Karpas-422 (cell line): Measurements from ENCODE around the gene PKNOX2. TPM values are rescaled to one million over a fixed set of nuclear protein-coding genes. Genes with fewer than 3 reads are reported as not detected.

Experiments used
- DNase-seq: peaks from one replicate; pipeline ENCODE4 v3.0.0-alpha.2; 2015
- H2AFZ ChIP-seq: fragments of 200-600 bp; sonication (generic); 2 replicates; pipeline ENCODE4 v1.6.1; 2014; ENCODE audit warnings: antibody characterized with exemption, low read length, mixed read lengths
- H3K27ac ChIP-seq: fragments of 200-600 bp; sonication (generic); 2 replicates; pipeline ENCODE4 v1.5.1; 2014; ENCODE audit warnings: mild to moderate bottlenecking, low read length, moderate library complexity
- H3K27me3 ChIP-seq: fragments of 200-600 bp; sonication (generic); 2 replicates; pipeline ENCODE4 v1.6.1; 2014; ENCODE audit warnings: low read length, mixed read lengths
- H3K36me3 ChIP-seq: fragments of 200-600 bp; sonication (generic); 2 replicates; pipeline ENCODE4 v1.6.1; 2014; ENCODE audit warnings: low read length, mixed read lengths; ENCODE audit not compliant: insufficient read depth
- H3K4me1 ChIP-seq: fragments of 200-600 bp; sonication (generic); 2 replicates; pipeline ENCODE4 v1.6.1; 2014; ENCODE audit warnings: mild to moderate bottlenecking, low read length, mixed read lengths
- H3K4me2 ChIP-seq: fragments of 200-600 bp; sonication (generic); 2 replicates; pipeline ENCODE4 v1.6.1; 2014; ENCODE audit warnings: low read length, low read depth, mild to moderate bottlenecking; ENCODE audit not compliant: poor library complexity, severe bottlenecking
- H3K4me3 ChIP-seq: fragments of 200-600 bp; sonication (generic); 2 replicates; pipeline ENCODE4 v1.5.1; 2014; ENCODE audit warnings: mild to moderate bottlenecking, antibody characterized with exemption, low read length, mixed read lengths
- H3K79me2 ChIP-seq: fragments of 200-600 bp; sonication (generic); 2 replicates; pipeline ENCODE4 v1.6.1; 2014; ENCODE audit warnings: mild to moderate bottlenecking, low read length, mixed read lengths
- H3K9ac ChIP-seq: fragments of 200-600 bp; sonication (generic); 2 replicates; pipeline ENCODE4 v1.6.0; 2014; ENCODE audit warnings: low read length
- H3K9me2 ChIP-seq: fragments of 200-600 bp; sonication (generic), shearing (Covaris generic); replicated peaks from 2 replicates; pipeline ENCODE4 v1.6.0; 2014; ENCODE audit warnings: mild to moderate bottlenecking, low read length, moderate library complexity; ENCODE audit not compliant: insufficient read depth
- H3K9me3 ChIP-seq: fragments of 300-700, 200-600 bp; sonication (generic); 2 replicates; pipeline ENCODE4 v1.6.1; 2014; ENCODE audit warnings: low read length, mixed read lengths
- H4K20me1 ChIP-seq: fragments of 200-600 bp; sonication (generic); 2 replicates; pipeline ENCODE4 v1.6.1; 2014; ENCODE audit warnings: mild to moderate bottlenecking, antibody characterized with exemption, low read length, low read depth; ENCODE audit not compliant: insufficient read depth
- total RNA-seq: library from RNA; depleted of rRNA; stranded (reverse); fragments of >200 nt; shearing (Covaris generic); gene quantifications from 2 replicates; pipeline ENCODE4 v1.2.3, GENCODE V29; 2014; ENCODE audit warnings: low replicate concordance

PKNOX2 gene
- total RNA-seq, 1 experiment from 2014 or later = 1.5 TPM

DNA sequence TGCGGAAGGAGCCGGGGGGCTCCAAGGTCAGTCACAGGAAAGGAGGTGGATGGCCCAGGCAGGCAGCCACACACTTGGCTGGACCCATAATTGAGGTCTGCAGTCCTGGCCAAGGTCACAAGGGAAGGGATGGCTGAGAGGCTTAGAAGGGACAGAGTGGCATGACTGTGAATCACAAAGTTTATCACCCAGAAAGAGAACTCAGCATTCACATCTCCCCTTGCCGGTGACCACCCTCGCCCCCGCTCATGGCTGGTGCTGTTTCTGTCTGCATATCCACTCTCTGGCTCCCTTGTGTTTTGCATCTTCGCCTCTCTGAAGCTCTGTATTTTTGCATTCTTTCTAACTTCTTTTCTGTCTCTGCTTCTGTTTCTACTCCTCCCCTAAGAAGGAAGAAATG, 214.0 kb downstream of the PKNOX2 start:
- no peaks in the 10 kb centered on the region for H4K20me1 ChIP-seq
- no peak for DNase-seq
- no peak overlapping the region for H2AFZ ChIP-seq
- no peaks in the 10 kb centered on the region for H3K36me3 ChIP-seq
- H3K4me3 ChIP-seq = no peak overlapping the region
- peaks cover 78% of the 10 kb centered on the region for H3K4me1 ChIP-seq
- H3K9me2 ChIP-seq = no peaks in the 10 kb centered on the region
- H3K9ac ChIP-seq = peak overlapping the region; percentile 56
- H3K79me2 ChIP-seq = no peaks in the 10 kb centered on the region
- H3K4me2 ChIP-seq = no peak overlapping the region
- H3K27me3 ChIP-seq = no peaks in the 10 kb centered on the region
- no peaks in the 10 kb centered on the region for H3K9me3 ChIP-seq
- H3K27ac ChIP-seq = peak overlapping the region; percentile 100

DNA sequence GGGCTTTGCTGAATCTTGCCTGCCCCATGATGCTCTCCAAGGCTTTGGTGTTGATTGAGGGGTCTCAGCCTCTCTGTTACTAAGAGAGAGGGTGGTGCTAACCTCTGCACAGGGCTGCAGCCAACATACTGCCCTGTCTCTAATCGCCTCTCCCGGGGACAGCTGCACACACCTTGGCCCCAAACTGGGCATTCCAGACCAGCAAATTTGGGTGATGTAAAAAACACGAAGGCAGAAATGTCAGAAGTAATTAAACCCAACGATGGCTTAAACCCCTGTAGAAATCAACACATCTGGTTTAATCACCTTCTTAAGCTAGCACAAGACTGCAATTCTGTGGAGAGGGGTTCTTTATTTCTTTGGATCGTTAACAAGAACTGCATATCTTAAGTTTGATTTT, 215.0 kb downstream of the PKNOX2 start:
- Histone ChIP-seq H3K9ac (no peak overlapping the region), H3K4me2 (no peak overlapping the region), H3K79me2 (no peaks in the 10 kb centered on the region), H3K9me2 (no peaks in the 10 kb centered on the region), H3K4me1 (peaks cover 68% of the 10 kb centered on the region), H4K20me1 (no peaks in the 10 kb centered on the region), H3K4me3 (no peak overlapping the region), H3K27me3 (no peaks in the 10 kb centered on the region), H2AFZ (no peak overlapping the region), H3K27ac (no peak overlapping the region), H3K9me3 (no peaks in the 10 kb centered on the region), H3K36me3 (no peaks in the 10 kb centered on the region)
- DNase-seq = no peak

DNA sequence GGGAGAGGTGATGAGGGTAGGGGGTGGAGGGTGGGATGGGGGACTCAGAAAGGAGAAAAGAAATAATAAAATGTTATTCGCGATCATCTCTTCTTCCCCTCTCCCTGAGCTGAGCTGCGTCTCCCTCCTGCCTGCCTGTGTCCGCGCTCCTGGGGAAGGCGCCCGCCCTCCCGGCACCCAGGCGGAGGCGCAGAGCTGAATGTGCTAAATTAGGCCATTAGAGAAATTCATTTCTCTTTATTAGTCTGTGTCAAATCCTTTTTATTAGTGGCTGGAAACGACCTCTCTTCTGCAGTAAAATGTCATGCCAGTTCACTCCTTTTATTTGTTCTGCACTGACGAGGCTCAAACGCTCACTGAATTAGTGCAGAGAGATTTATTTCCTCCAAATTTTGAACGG, 215.4 kb downstream of the PKNOX2 start:
- H3K9ac ChIP-seq = no peak overlapping the region
- no peak overlapping the region for H3K27ac ChIP-seq
- H3K9me2 ChIP-seq = no peaks in the 10 kb centered on the region
- no peak overlapping the region for H2AFZ ChIP-seq
- H3K4me2 ChIP-seq = no peak overlapping the region
- H3K4me1 ChIP-seq = peaks cover 66% of the 10 kb centered on the region
- no peaks in the 10 kb centered on the region for H3K79me2 ChIP-seq
- H3K4me3 ChIP-seq = no peak overlapping the region
- no peaks in the 10 kb centered on the region for H3K27me3 ChIP-seq
- DNase-seq = no peak
- H3K9me3 ChIP-seq = no peaks in the 10 kb centered on the region
- H3K36me3 ChIP-seq = no peaks in the 10 kb centered on the region
- no peaks in the 10 kb centered on the region for H4K20me1 ChIP-seq

DNA sequence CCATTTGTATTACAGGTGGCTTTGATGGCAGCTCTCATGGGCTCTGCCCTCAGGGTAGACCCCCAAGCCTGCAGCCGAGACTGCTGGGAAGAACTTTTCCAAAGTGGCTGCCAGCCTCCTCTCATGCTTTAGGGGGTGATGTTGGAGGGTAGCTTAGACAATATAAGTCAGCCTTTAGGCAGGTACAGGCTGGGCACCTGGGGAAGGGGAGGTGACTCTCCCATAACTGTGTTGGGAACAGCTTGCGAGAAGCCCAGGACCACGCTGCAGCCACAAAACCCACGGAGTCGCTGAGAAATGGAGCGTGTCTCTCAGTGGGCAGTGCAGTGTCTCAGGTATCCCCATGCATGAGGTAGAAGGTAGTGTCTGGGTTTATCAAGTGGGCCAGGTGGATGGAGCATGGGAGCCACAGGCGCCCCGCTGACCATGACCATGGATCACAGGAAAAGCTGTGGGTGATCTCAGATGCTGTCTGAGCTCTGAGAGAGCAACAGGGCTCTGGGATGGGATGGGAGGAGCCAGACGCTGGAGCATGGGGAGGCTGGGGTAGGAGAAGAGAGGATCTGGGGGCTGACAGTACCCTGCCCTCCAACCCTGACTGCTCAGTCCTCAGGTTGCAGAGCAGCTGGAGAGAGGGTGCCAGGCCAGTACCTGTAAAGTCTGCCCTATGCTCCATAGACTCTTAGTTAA, 216.3 kb downstream of the PKNOX2 start:
- no peaks in the 10 kb centered on the region for H3K9me3 ChIP-seq
- no peak overlapping the region for H3K27ac ChIP-seq
- no peaks in the 10 kb centered on the region for H3K79me2 ChIP-seq
- no peaks in the 10 kb centered on the region for H4K20me1 ChIP-seq
- no peak overlapping the region for H3K4me3 ChIP-seq
- no peaks in the 10 kb centered on the region for H3K36me3 ChIP-seq
- no peak overlapping the region for H3K9ac ChIP-seq
- peaks cover 66% of the 10 kb centered on the region for H3K4me1 ChIP-seq
- no peak overlapping the region for H2AFZ ChIP-seq
- no peaks in the 10 kb centered on the region for H3K27me3 ChIP-seq
- no peaks in the 10 kb centered on the region for H3K9me2 ChIP-seq
- DNase-seq = no peak
- H3K4me2 ChIP-seq = no peak overlapping the region

- Histone ChIP-seq H3K9ac (no peak overlapping the region), H3K9me2 (no peaks in the 10 kb centered on the region), H3K36me3 (no peaks in the 10 kb centered on the region), H4K20me1 (no peaks in the 10 kb centered on the region), H2AFZ (no peak overlapping the region), H3K4me2 (no peak overlapping the region), H3K9me3 (no peaks in the 10 kb centered on the region), H3K27ac (no peak overlapping the region), H3K4me1 (peaks cover 66% of the 10 kb centered on the region), H3K79me2 (no peaks in the 10 kb centered on the region), H3K27me3 (no peaks in the 10 kb centered on the region), H3K4me3 (no peak overlapping the region)
- DNase-seq = no peak
Measured at GRCh38 chr11:125381499-125382044, 217.0 kb downstream of the PKNOX2 start.

- no peak for DNase-seq
- Histone ChIP-seq H4K20me1 (no peaks in the 10 kb centered on the region), H3K4me2 (no peak overlapping the region), H3K9me2 (no peaks in the 10 kb centered on the region), H3K27me3 (no peaks in the 10 kb centered on the region), H3K9me3 (no peaks in the 10 kb centered on the region), H3K9ac (no peak overlapping the region), H3K79me2 (no peaks in the 10 kb centered on the region), H3K36me3 (no peaks in the 10 kb centered on the region), H3K4me3 (no peak overlapping the region), H3K4me1 (peaks cover 66% of the 10 kb centered on the region), H3K27ac (no peak overlapping the region), H2AFZ (no peak overlapping the region)
Measured at GRCh38 chr11:125382314-125382791, 217.8 kb downstream of the PKNOX2 start.

GRCh38 chr11:125382822-125383221, 218.3 kb downstream of the PKNOX2 start:
- Histone ChIP-seq H3K9me2 (no peaks in the 10 kb centered on the region), H3K36me3 (no peaks in the 10 kb centered on the region), H3K27ac (no peak overlapping the region), H3K27me3 (no peaks in the 10 kb centered on the region), H3K9me3 (no peaks in the 10 kb centered on the region), H3K4me2 (no peak overlapping the region), H4K20me1 (no peaks in the 10 kb centered on the region), H3K4me1 (peaks cover 66% of the 10 kb centered on the region), H2AFZ (no peak overlapping the region), H3K9ac (no peak overlapping the region), H3K79me2 (no peaks in the 10 kb centered on the region), H3K4me3 (no peak overlapping the region)
- DNase-seq = no peak

DNA sequence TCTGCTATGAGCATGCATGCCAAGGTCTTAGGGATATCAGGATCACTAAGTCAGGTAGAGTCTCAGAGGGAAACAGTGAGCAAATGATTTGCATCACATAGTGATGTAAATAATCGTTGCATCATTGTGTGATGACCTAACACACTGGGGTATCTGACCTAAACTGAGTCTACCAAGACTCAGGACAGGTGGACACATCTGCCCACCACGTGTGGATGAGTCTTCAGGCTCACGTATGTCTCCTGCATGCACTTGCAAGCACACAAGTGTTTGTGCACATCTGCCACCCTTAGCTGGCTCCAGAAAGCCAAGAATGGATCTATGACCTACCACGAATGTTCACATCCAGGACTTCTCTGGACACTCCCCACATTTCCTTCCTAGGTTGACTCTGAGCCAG, 220.3 kb downstream of the PKNOX2 start:
- Histone ChIP-seq H3K4me3 (no peak overlapping the region), H3K4me1 (peaks cover 66% of the 10 kb centered on the region), H3K9me3 (no peaks in the 10 kb centered on the region), H3K4me2 (no peak overlapping the region), H3K27ac (no peak overlapping the region), H3K9me2 (no peaks in the 10 kb centered on the region), H3K27me3 (no peaks in the 10 kb centered on the region), H2AFZ (no peak overlapping the region), H3K79me2 (no peaks in the 10 kb centered on the region), H4K20me1 (no peaks in the 10 kb centered on the region), H3K9ac (no peak overlapping the region), H3K36me3 (no peaks in the 10 kb centered on the region)
- DNase-seq = no peak
